ENCODE results near the gene MAP3K12. TPM values are rescaled to one million over a fixed set of nuclear protein-coding genes. Genes with fewer than 3 reads are reported as not detected.

Gene MAP3K12
- total and polyA plus RNA-seq, 2 experiments from 2014 or later: 10.0 to 16.0 TPM

DNA sequence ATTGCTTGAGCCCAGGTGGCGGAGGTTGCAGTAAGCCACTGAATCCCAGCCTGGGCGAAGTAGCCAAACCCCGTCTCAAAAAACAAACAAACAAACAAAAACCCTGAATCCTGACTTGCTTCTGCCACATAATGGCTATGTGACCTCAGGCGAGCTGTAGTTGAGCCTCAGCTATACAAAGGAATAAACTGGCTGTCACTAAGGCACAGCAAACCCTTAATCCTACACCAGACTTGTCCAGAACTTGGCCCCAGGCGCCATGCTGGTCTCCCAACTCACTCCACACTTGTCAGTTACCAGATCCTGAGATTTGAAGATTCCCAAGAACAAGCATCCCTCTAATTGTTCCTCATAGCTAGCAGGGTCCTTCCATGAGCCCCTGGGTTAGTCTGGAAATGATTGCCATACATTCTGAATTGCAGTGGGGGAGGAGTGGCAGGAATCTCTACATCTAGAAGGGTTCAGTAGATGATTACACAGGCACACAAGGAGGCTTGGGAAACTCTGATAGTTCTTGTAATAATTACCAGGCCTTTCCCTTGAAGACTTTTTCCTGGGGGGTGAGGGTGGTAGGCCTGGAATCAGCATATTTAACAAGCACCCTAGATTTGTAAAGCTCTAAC, 9.9 kb downstream of the MAP3K12 start:
- TF ChIP-seq CTCF (IDR thresholded peaks at IDR 0.05; ENCODE audit: poor library complexity) (no peak), EZH2phosphoT487 (IDR thresholded peaks at IDR 0.05; ENCODE audit: low read depth, severe bottlenecking, unreplicated experiment) (no peak), EZH2 (IDR thresholded peaks at IDR 0.05; ENCODE audit: borderline replicate concordance) (no peak)
- no peak overlapping the region for H2AFZ ChIP-seq
- peaks cover 38% of the 10 kb centered on the region for H3K79me2 ChIP-seq
- WGBS (ENCODE audit: low lambda C conversion rate, missing lambda C conversion rate): 71% methylated on average over 5 of the region's 5 CpGs
- no peaks in the 10 kb centered on the region for H3K27me3 ChIP-seq
- H3K27ac ChIP-seq: no peak overlapping the region
- H3K4me2 ChIP-seq: no peak overlapping the region
- H3K4me3 ChIP-seq: no peak overlapping the region
- H3K9me3 ChIP-seq (ENCODE audit: low read depth): no peaks in the 10 kb centered on the region
- no peak for DNase-seq (ENCODE audit: low spot score)
- no peaks in the 10 kb centered on the region for H3K9me2 ChIP-seq (replicated peaks; ENCODE audit: insufficient read depth)
- no peaks in the 10 kb centered on the region for H4K20me1 ChIP-seq (ENCODE audit: insufficient read depth, poor library complexity, severe bottlenecking)
- no peaks in the 10 kb centered on the region for H3K36me3 ChIP-seq (replicated peaks; ENCODE audit: insufficient read depth, low read depth)
- H3K4me1 ChIP-seq (ENCODE audit: insufficient read depth): peaks cover 18% of the 10 kb centered on the region

DNA sequence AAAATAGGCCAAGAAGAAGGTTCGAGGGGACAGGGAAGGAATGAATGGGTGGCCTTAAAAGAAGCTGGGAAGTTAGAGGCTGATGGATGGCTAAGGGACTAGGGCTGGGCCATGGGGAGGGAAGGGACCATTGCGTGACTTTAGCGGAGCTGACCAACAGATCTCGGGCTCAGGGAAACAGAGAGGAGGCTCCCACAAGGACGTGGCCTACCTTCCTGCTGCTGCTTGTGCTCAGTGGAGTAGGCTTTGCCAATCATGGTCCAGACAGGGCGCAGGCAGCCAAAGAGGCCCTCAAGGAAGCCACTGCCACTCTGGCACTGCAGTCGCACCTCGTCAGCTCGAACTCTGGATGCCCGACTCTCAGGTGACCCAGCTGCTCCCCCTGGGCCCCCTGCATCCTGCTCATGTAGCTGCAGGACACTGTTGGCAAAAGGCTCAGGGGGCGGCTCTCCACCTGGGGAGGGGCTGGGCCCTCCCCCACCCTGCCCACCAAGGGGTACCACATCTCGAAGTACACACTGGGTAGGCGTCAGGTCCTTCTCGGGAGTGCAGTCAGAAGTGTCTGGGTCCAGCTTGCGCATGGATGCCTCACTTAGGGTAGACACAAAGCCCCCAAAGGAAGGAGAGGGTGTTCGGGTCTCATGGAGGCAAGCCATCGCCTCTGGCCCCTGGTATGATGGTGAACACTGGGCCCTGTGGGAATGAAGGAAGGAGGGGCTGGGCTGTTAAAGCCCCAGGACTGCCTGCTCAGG, 12.3 kb downstream of the MAP3K12 start:
- Histone ChIP-seq H3K9me2 (replicated peaks; ENCODE audit: insufficient read depth) (no peaks in the 10 kb centered on the region), H3K4me1 (ENCODE audit: insufficient read depth) (no peaks in the 10 kb centered on the region), H2AFZ (no peak overlapping the region), H3K4me2 (no peak overlapping the region), H3K27me3 (no peaks in the 10 kb centered on the region), H3K9me3 (ENCODE audit: low read depth) (no peaks in the 10 kb centered on the region), H3K36me3 (replicated peaks; ENCODE audit: insufficient read depth, low read depth) (no peaks in the 10 kb centered on the region), H4K20me1 (ENCODE audit: insufficient read depth, poor library complexity, severe bottlenecking) (peaks cover 5% of the 10 kb centered on the region), H3K79me2 (peaks cover 29% of the 10 kb centered on the region), H3K27ac (no peak overlapping the region), H3K4me3 (no peak overlapping the region)
- DNase-seq (ENCODE audit: low spot score): no peak
- WGBS (ENCODE audit: low lambda C conversion rate, missing lambda C conversion rate): 89% methylated on average over 13 of the region's 17 CpGs
- TF ChIP-seq CTCF (IDR thresholded peaks at IDR 0.05; ENCODE audit: poor library complexity): no peak
- TF ChIP-seq EZH2 (IDR thresholded peaks at IDR 0.05; ENCODE audit: borderline replicate concordance): no peak
- TF ChIP-seq EZH2phosphoT487 (IDR thresholded peaks at IDR 0.05; ENCODE audit: low read depth, severe bottlenecking, unreplicated experiment): no peak

GRCh38 chr12:53485955-53486735, 13.1 kb downstream of the MAP3K12 start:
- H3K9me3 ChIP-seq (ENCODE audit: low read depth): no peaks in the 10 kb centered on the region
- peaks cover 22% of the 10 kb centered on the region for H3K79me2 ChIP-seq
- no peak for DNase-seq (ENCODE audit: low spot score)
- H3K9me2 ChIP-seq (replicated peaks; ENCODE audit: insufficient read depth): no peaks in the 10 kb centered on the region
- TF ChIP-seq EZH2 (IDR thresholded peaks at IDR 0.05; ENCODE audit: borderline replicate concordance) (no peak), EZH2phosphoT487 (IDR thresholded peaks at IDR 0.05; ENCODE audit: low read depth, severe bottlenecking, unreplicated experiment) (no peak), CTCF (IDR thresholded peaks at IDR 0.05; ENCODE audit: poor library complexity) (no peak)
- no peak overlapping the region for H3K4me2 ChIP-seq
- no peak overlapping the region for H2AFZ ChIP-seq
- WGBS (ENCODE audit: low lambda C conversion rate, missing lambda C conversion rate): 91% methylated on average over 10 of the region's 10 CpGs
- H3K4me1 ChIP-seq (ENCODE audit: insufficient read depth): no peaks in the 10 kb centered on the region
- no peaks in the 10 kb centered on the region for H3K27me3 ChIP-seq
- no peak overlapping the region for H3K4me3 ChIP-seq
- H3K27ac ChIP-seq: no peak overlapping the region
- H4K20me1 ChIP-seq (ENCODE audit: insufficient read depth, poor library complexity, severe bottlenecking): peaks cover 9% of the 10 kb centered on the region
- H3K36me3 ChIP-seq (replicated peaks; ENCODE audit: insufficient read depth, low read depth): no peaks in the 10 kb centered on the region

Measured in hepatocyte (in vitro differentiated cells).